ENCODE results near the gene RGS17.

DNA sequence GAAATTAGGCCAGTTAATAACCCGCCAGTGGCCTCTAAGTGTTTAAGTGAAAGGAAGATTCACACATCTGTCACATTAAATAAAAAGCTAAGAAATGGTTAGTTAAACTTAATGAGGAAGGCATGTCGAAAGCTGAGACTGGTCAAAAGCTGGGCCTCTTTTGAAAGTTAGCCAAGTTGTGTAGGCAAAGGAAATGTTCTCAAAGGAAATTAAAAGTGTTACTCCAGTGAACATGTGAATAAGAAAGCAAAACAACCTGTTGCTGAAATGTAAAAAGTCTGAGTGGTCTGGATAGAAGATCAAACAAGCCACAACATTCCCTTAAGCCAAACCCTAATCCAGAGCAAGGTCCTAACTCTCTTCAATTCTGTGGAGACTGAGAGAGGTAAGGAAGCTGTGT is 117.6 kb downstream of the RGS17 start:
- TF ChIP-seq, protein P1, sequence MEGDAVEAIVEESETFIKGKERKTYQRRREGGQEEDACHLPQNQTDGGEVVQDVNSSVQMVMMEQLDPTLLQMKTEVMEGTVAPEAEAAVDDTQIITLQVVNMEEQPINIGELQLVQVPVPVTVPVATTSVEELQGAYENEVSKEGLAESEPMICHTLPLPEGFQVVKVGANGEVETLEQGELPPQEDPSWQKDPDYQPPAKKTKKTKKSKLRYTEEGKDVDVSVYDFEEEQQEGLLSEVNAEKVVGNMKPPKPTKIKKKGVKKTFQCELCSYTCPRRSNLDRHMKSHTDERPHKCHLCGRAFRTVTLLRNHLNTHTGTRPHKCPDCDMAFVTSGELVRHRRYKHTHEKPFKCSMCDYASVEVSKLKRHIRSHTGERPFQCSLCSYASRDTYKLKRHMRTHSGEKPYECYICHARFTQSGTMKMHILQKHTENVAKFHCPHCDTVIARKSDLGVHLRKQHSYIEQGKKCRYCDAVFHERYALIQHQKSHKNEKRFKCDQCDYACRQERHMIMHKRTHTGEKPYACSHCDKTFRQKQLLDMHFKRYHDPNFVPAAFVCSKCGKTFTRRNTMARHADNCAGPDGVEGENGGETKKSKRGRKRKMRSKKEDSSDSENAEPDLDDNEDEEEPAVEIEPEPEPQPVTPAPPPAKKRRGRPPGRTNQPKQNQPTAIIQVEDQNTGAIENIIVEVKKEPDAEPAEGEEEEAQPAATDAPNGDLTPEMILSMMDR (IDR thresholded peaks at IDR 0.05; ENCODE audit: insufficient read depth, low read length): no peak
- TF ChIP-seq, protein P2, sequence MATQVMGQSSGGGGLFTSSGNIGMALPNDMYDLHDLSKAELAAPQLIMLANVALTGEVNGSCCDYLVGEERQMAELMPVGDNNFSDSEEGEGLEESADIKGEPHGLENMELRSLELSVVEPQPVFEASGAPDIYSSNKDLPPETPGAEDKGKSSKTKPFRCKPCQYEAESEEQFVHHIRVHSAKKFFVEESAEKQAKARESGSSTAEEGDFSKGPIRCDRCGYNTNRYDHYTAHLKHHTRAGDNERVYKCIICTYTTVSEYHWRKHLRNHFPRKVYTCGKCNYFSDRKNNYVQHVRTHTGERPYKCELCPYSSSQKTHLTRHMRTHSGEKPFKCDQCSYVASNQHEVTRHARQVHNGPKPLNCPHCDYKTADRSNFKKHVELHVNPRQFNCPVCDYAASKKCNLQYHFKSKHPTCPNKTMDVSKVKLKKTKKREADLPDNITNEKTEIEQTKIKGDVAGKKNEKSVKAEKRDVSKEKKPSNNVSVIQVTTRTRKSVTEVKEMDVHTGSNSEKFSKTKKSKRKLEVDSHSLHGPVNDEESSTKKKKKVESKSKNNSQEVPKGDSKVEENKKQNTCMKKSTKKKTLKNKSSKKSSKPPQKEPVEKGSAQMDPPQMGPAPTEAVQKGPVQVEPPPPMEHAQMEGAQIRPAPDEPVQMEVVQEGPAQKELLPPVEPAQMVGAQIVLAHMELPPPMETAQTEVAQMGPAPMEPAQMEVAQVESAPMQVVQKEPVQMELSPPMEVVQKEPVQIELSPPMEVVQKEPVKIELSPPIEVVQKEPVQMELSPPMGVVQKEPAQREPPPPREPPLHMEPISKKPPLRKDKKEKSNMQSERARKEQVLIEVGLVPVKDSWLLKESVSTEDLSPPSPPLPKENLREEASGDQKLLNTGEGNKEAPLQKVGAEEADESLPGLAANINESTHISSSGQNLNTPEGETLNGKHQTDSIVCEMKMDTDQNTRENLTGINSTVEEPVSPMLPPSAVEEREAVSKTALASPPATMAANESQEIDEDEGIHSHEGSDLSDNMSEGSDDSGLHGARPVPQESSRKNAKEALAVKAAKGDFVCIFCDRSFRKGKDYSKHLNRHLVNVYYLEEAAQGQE (IDR thresholded peaks at IDR 0.05; ENCODE audit: insufficient replicate concordance, low read depth): no peak
- TF ChIP-seq POLR2AphosphoS5 (IDR thresholded peaks at IDR 0.05; ENCODE audit: low read depth) (no peak), SPI1 (IDR thresholded peaks at IDR 0.05; ENCODE audit: borderline replicate concordance, low read depth) (no peak)

Data from HL-60 (cell line).